LoVo (cell line): ENCODE measurements around the gene ASPN.

Experiments used
- DNase-seq: peaks from one replicate; pipeline ENCODE4 v3.0.0-alpha.2; 2016; ENCODE audit warnings: low spot score

ASPN gene

DNA sequence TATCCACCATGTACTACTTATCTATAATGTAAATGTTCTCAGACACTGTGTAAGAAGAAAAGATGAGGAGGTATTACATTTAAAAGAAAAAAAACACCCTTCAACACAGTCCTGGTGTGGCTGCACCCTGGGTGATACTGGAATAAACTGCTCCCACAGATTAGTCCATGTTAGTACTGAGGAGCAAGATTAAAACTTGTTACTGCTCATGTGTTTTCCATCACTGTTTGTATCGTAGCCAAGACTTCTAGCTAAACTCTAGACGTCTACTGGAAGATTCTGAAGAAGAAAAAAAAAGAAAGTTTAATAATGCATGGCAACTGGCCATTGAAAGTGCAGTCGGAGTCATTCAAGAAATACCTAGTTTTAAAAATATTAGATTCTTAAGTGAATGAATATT is at the start of gene ASPN:
TSS of gene ASPN (minus strand) at position 178 of the 400 bp plus-strand sequence.
- no peak for DNase-seq

DNA sequence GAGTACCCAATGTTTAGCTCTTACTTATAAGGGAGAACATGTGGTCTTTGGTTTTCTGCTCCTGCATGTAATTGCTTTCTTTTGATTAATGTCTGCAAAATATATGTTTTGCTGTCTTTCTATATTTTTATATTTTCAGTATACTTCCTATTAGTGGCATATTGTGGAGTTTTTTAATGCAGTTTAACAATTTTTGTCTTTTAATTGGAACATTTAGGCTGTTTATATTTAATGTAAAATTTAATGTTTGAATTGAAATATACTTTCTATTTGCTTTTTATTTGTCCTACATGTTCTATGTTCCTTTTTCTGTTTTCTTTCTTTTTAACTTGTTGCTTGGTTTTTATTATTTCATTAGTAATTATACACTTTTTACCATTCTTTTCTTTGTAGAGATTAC is 48.6 kb upstream of the ASPN start:
- no peak for DNase-seq

DNA sequence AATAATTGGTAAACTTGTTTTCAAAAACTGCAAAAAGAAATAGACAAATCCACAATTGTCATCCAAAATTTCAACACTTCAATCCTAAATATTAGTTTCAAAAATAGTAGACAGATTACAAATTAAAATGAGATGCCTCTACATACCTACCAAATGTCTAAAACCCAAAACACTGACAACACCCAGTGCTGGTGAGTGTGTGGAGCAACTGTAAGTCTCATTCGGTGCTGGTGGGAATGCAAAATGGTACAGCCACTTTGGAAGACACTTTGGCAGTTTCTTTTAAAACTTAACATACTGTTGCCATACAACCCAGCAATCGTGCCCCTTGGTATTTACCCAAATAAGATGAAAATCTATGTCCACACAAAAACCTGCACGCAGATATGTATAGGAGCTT is 46.8 kb upstream of the ASPN start:
- DNase-seq, result no peak

GRCh38 chr9:92528522-92528849 is 46.2 kb upstream of the ASPN start:
- DNase-seq, result no peak

GRCh38 chr9:92527832-92528521 is 45.7 kb upstream of the ASPN start:
- no peak for DNase-seq

- DNase-seq, result no peak
Measured at GRCh38 chr9:92527291-92527828, 45.1 kb upstream of the ASPN start.

- no peak for DNase-seq
Measured at GRCh38 chr9:92525306-92525705, 43.0 kb upstream of the ASPN start.

DNA sequence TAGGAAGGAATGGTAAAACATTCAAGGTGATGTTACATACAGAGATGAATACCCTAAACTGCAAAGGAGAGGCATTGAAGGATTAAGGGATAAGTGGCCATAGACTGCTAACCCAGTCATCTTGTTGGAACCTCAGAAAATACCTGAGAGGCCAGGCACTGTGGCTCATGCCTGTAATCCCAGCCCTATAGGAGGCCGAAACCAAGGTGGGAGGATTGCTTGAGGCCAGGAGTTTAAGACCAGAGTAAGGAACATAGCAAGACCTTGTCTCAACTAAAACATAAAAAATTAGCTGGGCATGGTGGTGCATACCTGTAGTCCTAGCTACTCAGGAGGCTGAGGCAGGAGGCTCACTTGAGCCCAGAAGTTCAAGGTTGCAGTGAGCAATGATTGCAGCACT is 42.6 kb upstream of the ASPN start:
- no peak for DNase-seq

DNA sequence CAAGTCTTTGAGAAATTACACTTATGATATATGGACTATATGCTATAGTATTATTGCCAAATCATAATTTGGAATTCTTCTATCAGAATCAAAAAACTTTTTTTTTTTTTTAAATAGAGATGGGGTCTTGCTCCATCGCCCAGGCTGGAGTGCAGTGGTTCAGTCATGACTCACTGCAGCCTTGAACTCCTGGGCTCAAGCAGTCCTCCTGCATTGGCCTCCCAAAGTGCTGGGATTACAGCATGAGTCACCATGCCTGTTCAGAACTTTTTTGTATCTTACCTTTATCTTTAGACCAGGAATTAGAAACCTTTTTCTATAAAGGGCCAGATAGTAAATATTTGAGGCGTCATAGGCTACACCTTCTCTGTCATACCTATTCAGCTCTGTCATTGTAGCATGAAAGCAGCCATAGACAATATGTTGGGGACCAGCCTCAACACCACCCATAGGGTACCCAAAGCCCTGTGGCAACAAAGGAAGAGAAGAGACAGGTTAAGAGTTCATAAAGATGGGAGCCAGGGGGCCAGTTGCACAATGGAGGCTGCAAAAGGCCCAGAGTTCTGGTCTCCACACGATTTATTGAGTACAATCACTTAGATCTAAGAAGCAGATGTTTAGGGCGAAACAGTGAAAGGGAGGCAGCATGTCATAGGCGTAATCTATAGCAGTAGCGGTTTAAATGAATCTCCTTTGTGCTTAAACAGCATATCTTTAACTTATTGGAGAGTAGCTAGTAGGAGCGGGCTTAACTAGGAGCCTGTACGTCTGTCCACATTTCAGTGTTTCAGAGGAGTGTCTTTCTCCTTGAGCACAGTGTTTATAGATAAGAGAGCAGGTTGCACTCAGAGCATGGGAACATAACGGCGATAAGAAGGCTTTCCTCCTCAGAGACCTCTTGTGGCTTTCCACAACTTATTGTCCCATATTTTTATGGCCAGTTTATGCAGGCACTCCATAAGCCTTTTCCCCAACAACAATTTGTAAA is 41.0 kb upstream of the ASPN start:
- DNase-seq, result no peak

DNA sequence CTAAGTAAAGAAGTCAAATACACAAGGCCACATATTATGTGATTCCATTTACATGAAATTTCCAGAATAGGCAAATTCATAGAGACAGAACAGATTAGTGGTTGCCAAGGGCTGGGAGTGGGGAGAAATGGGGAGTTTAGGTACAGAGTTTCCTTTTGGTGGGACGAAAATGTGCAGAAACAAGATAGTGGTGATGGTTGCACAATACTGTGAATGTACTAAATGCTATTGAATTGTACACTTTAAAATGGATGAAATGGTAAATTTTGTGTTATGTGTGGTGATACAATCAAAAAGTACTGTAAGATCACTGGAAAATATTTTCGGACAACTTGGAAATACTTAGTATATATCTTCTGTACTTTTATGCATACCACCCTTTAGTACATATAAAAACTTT is 38.5 kb upstream of the ASPN start:
- DNase-seq, result no peak

GRCh38 chr9:92518199-92518598 is 35.9 kb upstream of the ASPN start:
- DNase-seq, result no peak

GRCh38 chr9:92517046-92517445 is 34.7 kb upstream of the ASPN start:
- no peak for DNase-seq

DNA sequence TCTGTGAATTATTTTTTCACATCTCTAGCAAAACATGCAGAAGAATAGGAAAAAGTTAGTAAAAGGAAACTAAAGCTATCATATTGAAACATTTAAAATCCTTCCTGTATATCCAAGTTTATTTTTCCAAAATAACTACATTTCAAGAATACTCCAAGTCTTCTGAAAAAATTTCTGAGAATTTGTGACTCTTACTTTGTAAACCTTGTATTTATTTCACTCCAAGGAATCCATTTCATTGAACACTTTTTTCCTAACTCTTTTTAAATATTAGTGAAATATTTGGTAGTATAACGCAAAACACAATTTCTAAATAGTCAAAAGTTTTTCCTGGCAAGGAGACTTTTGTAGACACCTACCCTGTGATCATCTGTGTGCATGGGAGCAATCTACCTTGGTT is 34.2 kb upstream of the ASPN start:
- no peak for DNase-seq

GRCh38 chr9:92514635-92515034 is 32.3 kb upstream of the ASPN start:
- DNase-seq, result no peak

DNA sequence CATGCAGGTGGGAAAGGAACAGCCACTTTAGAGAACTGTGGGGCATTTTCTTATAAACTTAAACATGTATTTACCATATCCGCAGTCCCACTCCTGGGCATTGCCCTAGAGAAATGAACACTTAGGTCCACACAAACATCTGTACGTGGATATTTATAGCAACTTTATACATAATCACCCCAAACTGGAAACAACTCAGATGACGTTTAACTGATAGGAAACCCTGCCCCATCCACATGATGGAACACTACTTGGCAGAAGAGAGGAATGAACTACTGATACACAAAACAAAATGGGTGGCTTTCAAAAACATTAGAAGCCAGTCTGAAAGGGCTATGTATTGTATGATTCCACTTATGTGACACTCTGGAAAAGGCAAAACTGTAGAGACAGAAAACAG is 31.0 kb upstream of the ASPN start:
- DNase-seq, result no peak

DNA sequence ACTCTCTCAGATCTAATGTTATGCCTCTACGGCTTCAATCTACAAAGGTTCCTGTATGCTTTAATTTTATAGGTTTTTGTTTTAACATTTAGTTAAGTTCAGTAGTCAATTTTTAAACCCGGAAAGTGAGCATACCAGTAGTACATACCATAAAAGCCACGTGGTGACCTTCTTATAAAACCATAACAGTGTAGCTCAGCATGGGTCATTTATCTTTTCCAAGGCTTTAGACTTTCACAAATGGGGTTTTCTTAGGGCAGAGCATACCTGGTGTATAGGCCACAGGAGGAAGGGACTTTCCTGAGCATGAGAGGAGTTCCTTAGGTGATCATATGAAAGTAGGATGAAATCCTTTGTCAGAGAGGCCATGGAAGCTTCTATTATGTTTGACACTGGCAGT is 30.3 kb upstream of the ASPN start:
- no peak for DNase-seq

GRCh38 chr9:92510747-92511146 is 28.4 kb upstream of the ASPN start:
- no peak for DNase-seq

DNA sequence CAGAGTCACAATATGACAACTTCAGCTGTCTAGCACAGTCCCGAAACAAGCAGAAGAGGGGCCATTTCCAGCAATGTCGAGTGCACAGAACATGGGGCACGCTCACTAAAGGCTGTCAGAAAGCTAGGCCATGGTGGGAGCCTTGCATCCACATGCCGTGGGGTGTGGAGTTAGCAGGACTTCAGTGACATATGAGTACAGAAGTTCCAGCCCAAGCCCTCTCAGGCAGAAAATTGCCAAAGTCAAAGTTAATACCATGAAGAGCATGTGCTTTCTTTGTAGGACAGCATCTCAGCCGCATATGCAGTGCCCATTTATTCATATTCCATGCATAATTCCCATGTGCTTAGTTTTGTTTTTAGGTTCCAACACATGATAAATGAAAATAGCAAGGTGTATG is 26.7 kb upstream of the ASPN start:
- DNase-seq, result no peak

GRCh38 chr9:92508018-92508820 is 25.9 kb upstream of the ASPN start:
- DNase-seq, result no peak

DNA sequence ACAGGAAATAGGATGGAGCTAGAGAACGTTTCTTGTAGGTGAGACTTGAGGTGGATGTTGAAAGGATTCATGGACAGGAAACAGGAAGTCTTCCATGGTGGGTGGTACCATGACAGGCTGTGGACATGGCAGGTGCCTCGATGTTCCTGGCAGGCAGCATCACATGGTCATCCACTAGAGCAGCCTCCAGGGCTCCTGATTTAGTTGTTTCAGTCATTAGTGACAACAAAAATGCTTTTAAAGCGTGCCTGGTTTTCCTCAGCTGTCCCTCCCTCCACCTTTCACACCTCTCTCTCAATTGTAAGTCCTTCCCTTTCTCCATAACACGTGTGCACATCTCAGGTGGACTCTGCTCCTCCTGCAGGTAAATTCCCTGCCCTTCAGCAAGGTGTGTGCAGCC is 25.2 kb upstream of the ASPN start:
- no peak for DNase-seq

- no peak for DNase-seq
Measured at GRCh38 chr9:92507005-92507404, 24.7 kb upstream of the ASPN start.

GRCh38 chr9:92506184-92506857 is 24.0 kb upstream of the ASPN start:
- DNase-seq, result no peak
